ENCODE measurements around the gene TOP2B. TPM values are rescaled to one million over a fixed set of nuclear protein-coding genes. Genes with fewer than 3 reads are reported as not detected.

Gene TOP2B
- total and polyA plus RNA-seq, 9 of the 15 experiments (the other 6 are each of a cell fraction or from before 2014, with no cell fraction given), result 45.3 to 186 (median 134) TPM

GRCh38 chr3:25621087-25621486 lies 43.6 kb downstream of the TOP2B start:
- Histone ChIP-seq H3K9me3 (replicated peaks; ENCODE audit: control insufficient read depth, insufficient read depth, low read depth, low read length) (no peaks in the 10 kb centered on the region), H3K36me3 (ENCODE audit: control insufficient read depth, insufficient read depth, low read length) (peaks cover 82% of the 10 kb centered on the region), H3K27ac (ENCODE audit: extremely low read depth, low read depth, low read length) (no peak overlapping the region), H3K4me3 (no peak overlapping the region), H3K4me2 (ENCODE audit: insufficient read depth, low read length) (no peak overlapping the region), H3K9me1 (ENCODE audit: control insufficient read depth, insufficient read depth, low read length) (no peaks in the 10 kb centered on the region), H3K9ac (ENCODE audit: insufficient read depth in 1 of 2, low read depth in 2 of 2, low read length in 2 of 2) (no peak overlapping the region), H3K27me3 (ENCODE audit: control insufficient read depth in 2 of 2, insufficient read depth in 2 of 2, low read length in 2 of 2) (no peaks in the 10 kb centered on the region), H3K4me1 (replicated peaks in 1 of 2; ENCODE audit: control insufficient read depth in 2 of 2, insufficient read depth in 2 of 2, low read length in 2 of 2) (no peaks in the 10 kb centered on the region), H3K79me2 (ENCODE audit: control insufficient read depth, insufficient read depth, low read length) (no peaks in the 10 kb centered on the region), H4K20me1 (replicated peaks; ENCODE audit: control insufficient read depth, insufficient read depth, low read length) (no peaks in the 10 kb centered on the region), H2AFZ (ENCODE audit: low read depth, low read length) (no peak overlapping the region)
- intact Hi-C loops (cut with micrococcal nuclease), result no loop called here
- DNase-seq (ENCODE audit: extremely low read depth in 1 of 4, low spot score in 3 of 4) (no peak), FAIRE-seq (no peak), ATAC-seq (no peak)
- TF ChIP-seq SRF (CRISPR knock-in tag; IDR thresholded peaks at IDR 0.05) (no peak), KLF6 (CRISPR knock-in tag; IDR thresholded peaks at IDR 0.05; ENCODE audit: borderline replicate concordance) (no peak), CBX3 (IDR thresholded peaks at IDR 0.05; ENCODE audit: borderline replicate concordance in 1 of 2, low read length in 2 of 2) (no peak)
- WGBS (ENCODE audit: insufficient coverage, low coverage, missing lambda C conversion rate), result 96% methylated on average over 2 of the region's 2 CpGs
- ChIA-PET POLR2A (interaction anchor here (1.1 to 1.3 kb wide), 2 partner anchors 10 to 16 kb away, joined by 5 to 6 read pairs; no protein-coding TSS in a partner anchor), CTCF (ENCODE audit: low intra/inter-chr PET ratio) (no interaction called here)
- in situ Hi-C loops (cut with MboI), result no loop called here
- BruUV-seq (replicated peaks), result no TSS peak

GRCh38 chr3:25620493-25620892 lies 44.2 kb downstream of the TOP2B start:
- H3K27me3 ChIP-seq (ENCODE audit: control insufficient read depth in 2 of 2, insufficient read depth in 2 of 2, low read length in 2 of 2), result no peaks in the 10 kb centered on the region
- TF ChIP-seq ZNF121 (CRISPR knock-in tag; conservative IDR thresholded peaks at IDR 0.05) (no peak), KLF10 (CRISPR knock-in tag; IDR thresholded peaks at IDR 0.05) (no peak), STAT6 (CRISPR knock-in tag; IDR thresholded peaks at IDR 0.05) (no peak)

More at GRCh38 chr3:25620493-25620892, 44.2 kb downstream of the TOP2B start:
- in situ Hi-C loops (cut with MboI), result no loop called here
- WGBS (ENCODE audit: insufficient coverage, low coverage, missing lambda C conversion rate), result 100% methylated on average over 5 of the region's 5 CpGs
- no peaks in the 10 kb centered on the region for H3K9me1 ChIP-seq (ENCODE audit: control insufficient read depth, insufficient read depth, low read length)
- FAIRE-seq (no peak), DNase-seq (ENCODE audit: extremely low read depth in 1 of 4, low spot score in 3 of 4) (no peak), ATAC-seq (no peak)
- H3K9me3 ChIP-seq (replicated peaks; ENCODE audit: control insufficient read depth, insufficient read depth, low read depth, low read length), result no peaks in the 10 kb centered on the region
- H3K4me1 ChIP-seq (replicated peaks in 1 of 2; ENCODE audit: control insufficient read depth in 2 of 2, insufficient read depth in 2 of 2, low read length in 2 of 2), result no peaks in the 10 kb centered on the region
- H3K9ac ChIP-seq (ENCODE audit: insufficient read depth in 1 of 2, low read depth in 2 of 2, low read length in 2 of 2), result no peak overlapping the region
- intact Hi-C loops (cut with micrococcal nuclease), result no loop called here
- no peaks in the 10 kb centered on the region for H3K79me2 ChIP-seq (ENCODE audit: control insufficient read depth, insufficient read depth, low read length)
- POLR2A ChIA-PET, result interaction anchor here (1.1 to 1.3 kb wide), 2 partner anchors 11 to 16 kb away, joined by 5 to 6 read pairs; no protein-coding TSS in a partner anchor
- no peak overlapping the region for H3K4me3 ChIP-seq
- H4K20me1 ChIP-seq (replicated peaks; ENCODE audit: control insufficient read depth, insufficient read depth, low read length), result no peaks in the 10 kb centered on the region
- H3K27ac ChIP-seq (ENCODE audit: extremely low read depth, low read depth, low read length), result no peak overlapping the region
- H3K4me2 ChIP-seq (ENCODE audit: insufficient read depth, low read length), result no peak overlapping the region
- H2AFZ ChIP-seq (ENCODE audit: low read depth, low read length), result no peak overlapping the region
- H3K36me3 ChIP-seq (ENCODE audit: control insufficient read depth, insufficient read depth, low read length), result peaks cover 80% of the 10 kb centered on the region
- no TSS peak for BruUV-seq (replicated peaks)
- CTCF ChIA-PET (ENCODE audit: low intra/inter-chr PET ratio), result no interaction called here
